IMR-90 (cell line): ENCODE measurements around the gene SLIT1. TPM values are rescaled to one million over a fixed set of nuclear protein-coding genes. Genes with fewer than 3 reads are reported as not detected.

ENCODE experiments used
- ATAC-seq: fragments of 200-7000 bp; cut with Tn5 transposase; 2 replicates; pipeline ENCODE4 v1.9.1; 2020; ENCODE audit warnings: low read depth, mild to moderate bottlenecking, moderate library complexity
- BruUV-seq: library from RNA; stranded (reverse); fragments of 400-500 nt; replicated peaks from 2 replicates; lab custom pipeline; 2021; lab: Mats Ljungman, UMichigan
- CTCF ChIA-PET: fragments of 300-600 bp; formaldehyde crosslinking; extraction: SDS; loops from one replicate; lab custom pipeline; 2021; ENCODE audit warnings: antibody characterized with exemption; lab: Yijun Ruan, JAX
- POLR2A ChIA-PET: fragments of 300-600 bp; sonication (Branson Sonifier 250); formaldehyde crosslinking; loops from one replicate; lab custom pipeline; 2022; ENCODE audit warnings: antibody characterized with exemption; ENCODE audit not compliant: unreplicated experiment; lab: Charles Lee
- DNase-seq: peaks from one replicate; pipeline ENCODE4 v3.0.0; 2013
- H2AFZ ChIP-seq: replicated peaks from 2 replicates; pipeline ENCODE3; 2013; ENCODE audit warnings: low read length, mild to moderate bottlenecking; ENCODE audit not compliant: poor library complexity
- H2AK5ac ChIP-seq: 2 replicates; pipeline ENCODE4 v1.6.1; 2013; ENCODE audit warnings: low read depth, low read length, inconsistent platforms
- H2AK9ac ChIP-seq: replicated peaks from 2 replicates; pipeline ENCODE3; 2013; ENCODE audit warnings: mild to moderate bottlenecking, low read depth, low read length, moderate library complexity; ENCODE audit not compliant: poor library complexity
- H2BK120ac ChIP-seq: 2 replicates; pipeline ENCODE4 v1.6.1; 2013; ENCODE audit warnings: low read depth, low read length, inconsistent platforms
- H2BK15ac ChIP-seq: 3 replicates; pipeline ENCODE4 v1.6.1; 2013; ENCODE audit warnings: low read depth, low read length, inconsistent platforms
- H2BK20ac ChIP-seq: 2 replicates; pipeline ENCODE4 v1.6.1; 2013; ENCODE audit warnings: low read depth, mild to moderate bottlenecking, inconsistent platforms, low read length, moderate library complexity
- H2BK5ac ChIP-seq: 2 replicates; pipeline ENCODE4 v1.6.1; 2013; ENCODE audit warnings: mild to moderate bottlenecking, low read depth, low read length, inconsistent platforms; ENCODE audit not compliant: poor library complexity, severe bottlenecking
- H3K14ac ChIP-seq: replicated peaks from 2 replicates; pipeline ENCODE4 v1.6.1; 2013; ENCODE audit warnings: low read depth, low read length, inconsistent platforms
- H3K18ac ChIP-seq: 2 replicates; pipeline ENCODE4 v1.6.1; 2013; ENCODE audit warnings: low read depth, low read length, control low read depth
- H3K23ac ChIP-seq: 2 replicates; pipeline ENCODE4 v1.6.1; 2013; ENCODE audit warnings: low read depth, low read length, inconsistent platforms
- H3K27ac ChIP-seq: 2 replicates; pipeline ENCODE4 v1.5.1; 2013; ENCODE audit warnings: mild to moderate bottlenecking, control low read depth, low read length; ENCODE audit not compliant: insufficient read depth
- H3K27me3 ChIP-seq: 2 replicates; pipeline ENCODE4 v1.6.1; 2013; ENCODE audit warnings: low read length; ENCODE audit not compliant: control insufficient read depth, insufficient read depth
- H3K36me3 ChIP-seq: 2 replicates; pipeline ENCODE4 v1.6.1; 2013; ENCODE audit warnings: low read length, mixed read lengths; ENCODE audit not compliant: control insufficient read depth, insufficient read depth
- H3K4ac ChIP-seq: 2 replicates; pipeline ENCODE4 v1.6.1; 2013; ENCODE audit warnings: low read depth, low read length, inconsistent platforms
- H3K4me1 ChIP-seq: 2 replicates; pipeline ENCODE4 v1.6.1; 2013; ENCODE audit warnings: low read length, mixed read lengths; ENCODE audit not compliant: control insufficient read depth, insufficient read depth
- H3K4me2 ChIP-seq: 2 replicates; pipeline ENCODE4 v1.6.1; 2013; ENCODE audit warnings: low read depth, mild to moderate bottlenecking, control low read depth, low read length, moderate library complexity
- H3K4me3 ChIP-seq: 2 replicates; pipeline ENCODE4 v1.5.1; 2013; ENCODE audit warnings: low read depth, mild to moderate bottlenecking, control low read depth, low read length, moderate library complexity; ENCODE audit not compliant: insufficient read depth
- H3K56ac ChIP-seq: 2 replicates; pipeline ENCODE4 v1.6.1; 2013; ENCODE audit warnings: low read length, inconsistent platforms; ENCODE audit not compliant: insufficient read depth; ENCODE audit errors: extremely low read depth
- H3K79me1 ChIP-seq, 2 experiments: 2 replicates each; pipeline ENCODE4 v1.6.1; 2013; ENCODE audit warnings: low read length in 2 of 2, inconsistent platforms in 1 of 2, low read depth in 1 of 2
- H3K9ac ChIP-seq: 2 replicates; pipeline ENCODE4 v1.6.1; 2013; ENCODE audit warnings: low read depth, low read length, control low read depth
- H3K9me1 ChIP-seq: 2 replicates; pipeline ENCODE4 v1.6.1; 2013; ENCODE audit warnings: low read length, inconsistent platforms; ENCODE audit not compliant: insufficient read depth
- H3K9me3 ChIP-seq: 2 replicates; pipeline ENCODE4 v1.6.1; 2013; ENCODE audit warnings: low read length; ENCODE audit not compliant: control insufficient read depth, insufficient read depth
- H4K20me1 ChIP-seq: 2 replicates; pipeline ENCODE4 v1.6.1; 2013; ENCODE audit warnings: low read length, inconsistent platforms; ENCODE audit not compliant: insufficient read depth
- H4K5ac ChIP-seq: 2 replicates; pipeline ENCODE4 v1.6.1; 2013; ENCODE audit warnings: mild to moderate bottlenecking, low read depth, low read length, control low read depth
- H4K8ac ChIP-seq, 2 experiments: 2 replicates each; pipeline ENCODE4 v1.6.1; 2013; ENCODE audit warnings: low read depth in 2 of 2, low read length in 2 of 2, control low read depth in 1 of 2, inconsistent platforms in 1 of 2
- H4K91ac ChIP-seq: 2 replicates; pipeline ENCODE4 v1.6.1; 2013; ENCODE audit warnings: low read depth, low read length, inconsistent platforms; ENCODE audit not compliant: insufficient read depth
- BHLHE40 ChIP-seq: fragments of 150-350 bp; IDR thresholded peaks from 2 replicates; pipeline ENCODE4 v1.6.1; 2016; ENCODE audit warnings: mild to moderate bottlenecking, low read depth, low read length
- CEBPB ChIP-seq: IDR thresholded peaks from 2 replicates; pipeline ENCODE4 v1.6.1; 2012; ENCODE audit warnings: low read depth, low read length, improper control_type of control experiment
- CHD1 ChIP-seq: IDR thresholded peaks from 2 replicates; pipeline ENCODE4 v1.6.1; 2012; ENCODE audit warnings: low read depth, low read length, improper control_type of control experiment
- FOS ChIP-seq: fragments of 150-350 bp; IDR thresholded peaks from 2 replicates; pipeline ENCODE4 v1.6.1; 2016; ENCODE audit warnings: low read depth, low read length
- MAFK ChIP-seq: IDR thresholded peaks from 2 replicates; pipeline ENCODE4 v1.6.1; 2012; ENCODE audit warnings: low read depth, low read length, improper control_type of control experiment
- MAZ ChIP-seq: IDR thresholded peaks from 2 replicates; pipeline ENCODE4 v1.6.1; 2012; ENCODE audit warnings: low read depth, mild to moderate bottlenecking, low read length, improper control_type of control experiment, moderate library complexity, borderline replicate concordance
- MXI1 ChIP-seq: IDR thresholded peaks from 2 replicates; pipeline ENCODE4 v1.6.1; 2012; ENCODE audit warnings: low read depth, mild to moderate bottlenecking, low read length, moderate library complexity, borderline replicate concordance
- WGBS, 2 experiments: methylation state at CpG; one replicate each; pipeline versions ENCODE4 v1.1.5 to v1.1.7; 2013; ENCODE audit warnings: missing lambda C conversion rate in 2 of 2; ENCODE audit not compliant: insufficient read length in 1 of 2; ENCODE audit errors: extremely low coverage in 2 of 2; 5-methylcytosine and 5-hydroxymethylcytosine counted together
- dilution Hi-C: fragments of 300-500 bp; cut with HindIII; formaldehyde crosslinking; loops from one replicate; pipeline ENCODE4 v1.14.3; 2018; ENCODE audit warnings: low sequenced_read_pairs; ENCODE audit not compliant: unreplicated experiment
- in situ Hi-C: fragments of 300-500 bp; cut with MboI; formaldehyde crosslinking; loops from 3 replicates; pipeline ENCODE4 v1.14.3; 2019; ENCODE audit warnings: low sequenced_read_pairs, inconsistent platforms, mixed read lengths
- intact Hi-C: fragments of 100-400 bp; cut with micrococcal nuclease; formaldehyde crosslinking; loops from 2 replicates; pipeline ENCODE4 v1.10.0; 2022
- polyA plus RNA-seq, 3 experiments: library from polyadenylated mRNA; depleted of rRNA; stranded (reverse); fragments of >200 nt; gene quantifications; 2 replicates each; pipeline ENCODE4 v1.2.3, GENCODE V29; 2012; ENCODE audit warnings: low replicate concordance in 1 of 3
- total RNA-seq: library from RNA; depleted of rRNA; stranded (reverse); fragments of >200 nt; gene quantifications from 2 replicates; pipeline ENCODE4 v1.2.3, GENCODE V29; 2012

SLIT1 gene
- total and polyA plus RNA-seq, 2 of the 4 experiments (the other 2 are of a cell fraction), result under 0.01 TPM

GRCh38 chr10:97024168-97025073 is 161.3 kb downstream of the SLIT1 start:
- WGBS, 2 experiments, result no CpG with 5 or more reads among the region's 13 CpGs
- Histone ChIP-seq H2BK20ac (peak overlapping the region; percentile 69), H3K4me3 (peak overlapping the region; percentile 23; the same call in 1 of the 2 replicates), H3K79me1 (no peaks in the 10 kb centered on the region), H4K91ac (peak overlapping the region; percentile 60; the same call in 1 of the 2 replicates), H2AFZ (peak overlapping the region; percentile 81), H4K5ac (no peak overlapping the region), H3K18ac (peak overlapping the region; percentile 59), H3K9ac (no peak overlapping the region), H3K4me1 (peaks cover 7% of the 10 kb centered on the region), H3K4me2 (peak overlapping the region; percentile 88), H3K27me3 (peaks cover 3% of the 10 kb centered on the region; the same call in 1 of the 2 replicates), H2BK120ac (peak overlapping the region; percentile 84), H3K14ac (peak overlapping the region; percentile 72; the same call in 1 of the 2 replicates), H2BK15ac (peak overlapping the region; percentile 24; the same call in 1 of the 3 replicates), H2AK5ac (peak overlapping the region; percentile 57), H3K56ac (peak overlapping the region; percentile 48; the same call in 1 of the 2 replicates), H2AK9ac (peak overlapping the region; percentile 35), H4K20me1 (peaks cover 7% of the 10 kb centered on the region; the same call in 1 of the 2 replicates), H4K8ac (peak overlapping the region; percentile 22 to 75; a peak in 3 of 4 replicates), H3K9me1 (peaks cover 13% of the 10 kb centered on the region; the same call in 1 of the 2 replicates), H3K27ac (peak overlapping the region; percentile 92), H3K9me3 (peaks cover 6% of the 10 kb centered on the region; the same call in 1 of the 2 replicates), H3K4ac (peak overlapping the region; percentile 70), H3K23ac (peak overlapping the region; percentile 81; the same call in 1 of the 2 replicates), H3K36me3 (no peaks in the 10 kb centered on the region), H2BK5ac (peak overlapping the region; percentile 80)
- ChIA-PET CTCF (interaction anchor here (0.9 to 2.0 kb wide), 3 partner anchors 8 to 186 kb away, joined by 5 to 13 read pairs (median 5); no protein-coding TSS in a partner anchor), POLR2A (no interaction called here)
- ATAC-seq (peak; percentile 67), DNase-seq (peak; percentile 93)
- TF ChIP-seq MAFK, result peak; percentile 47; the same call in 1 of the 2 replicates
- TF ChIP-seq FOS, result 0 out of 2 replicates have a peak, but pooled peaks have one; percentile 22
- no peak for TF ChIP-seq CHD1
- TF ChIP-seq CEBPB, result peak; percentile 1; the same call in 1 of the 2 replicates
- TF ChIP-seq MAZ, result peak; percentile 34; the same call in 1 of the 2 replicates
- TF ChIP-seq MXI1, result no peak
- peak; percentile 35; the same call in 1 of the 2 replicates for TF ChIP-seq BHLHE40
- no TSS peak for BruUV-seq
- dilution Hi-C loops (no loop called here), in situ Hi-C loops (no loop called here), intact Hi-C loops (loop anchor here (2.0 kb wide), 1 partner anchor 192 kb away; the partner anchor contains the start of gene LCOR)
